Glutamatergic neuron (in vitro differentiated cells): Measurements from ENCODE around the gene COL4A3. TPM values are rescaled to one million over a fixed set of nuclear protein-coding genes. Genes with fewer than 3 reads are reported as not detected.

Experiments
- DNase-seq: peaks from one replicate; pipeline ENCODE4 v3.0.0; 2022
- H3K27ac Mint-ChIP-seq: one replicate; pipeline ENCODE4 v1.8.0; 2020; ENCODE audit warnings: mild to moderate bottlenecking, mixed read lengths, inconsistent platforms; ENCODE audit not compliant: unreplicated experiment
- H3K27me3 Mint-ChIP-seq: one replicate; pipeline ENCODE4 v1.8.0; 2020; ENCODE audit warnings: mild to moderate bottlenecking, moderate library complexity, mixed read lengths, inconsistent platforms; ENCODE audit not compliant: unreplicated experiment
- H3K36me3 Mint-ChIP-seq: one replicate; pipeline ENCODE4 v1.8.0; 2020; ENCODE audit warnings: mild to moderate bottlenecking, mixed read lengths, inconsistent platforms; ENCODE audit not compliant: unreplicated experiment
- H3K4me1 Mint-ChIP-seq: one replicate; pipeline ENCODE4 v1.8.0; 2020; ENCODE audit warnings: mild to moderate bottlenecking, low read depth, mixed read lengths, inconsistent platforms; ENCODE audit not compliant: unreplicated experiment
- H3K4me3 Mint-ChIP-seq: one replicate; pipeline ENCODE4 v1.8.0; 2020; ENCODE audit warnings: mild to moderate bottlenecking, mixed read lengths, inconsistent platforms; ENCODE audit not compliant: unreplicated experiment
- H3K9me3 Mint-ChIP-seq: one replicate; pipeline ENCODE4 v1.8.0; 2020; ENCODE audit warnings: mild to moderate bottlenecking, moderate library complexity, mixed read lengths, inconsistent platforms; ENCODE audit not compliant: unreplicated experiment
- CTCF ChIP-seq: fragments of 200-600 bp; sonication (generic); IDR thresholded peaks from one replicate; pipeline ENCODE4 v1.5.0; 2021; ENCODE audit not compliant: partially characterized antibody, unreplicated experiment
- total RNA-seq: library from RNA; stranded (reverse); fragmentation: NEBNext Ultra II Directional; extraction: Animal tissue kit (Norgen Biotek cat#: 25700); gene quantifications from one replicate; pipeline ENCODE4 v1.2.1, GENCODE V29; 2021; ENCODE audit not compliant: unreplicated experiment

Gene COL4A3
- total RNA-seq, 1 donor from 2014 or later = not detected

GRCh38 chr2:227182765-227183164 lies 18.3 kb downstream of the COL4A3 start:
- no peak for TF ChIP-seq CTCF
- Mint-ChIP-seq H3K4me1 (peaks cover 9% of the 10 kb centered on the region), H3K4me3 (no peak overlapping the region), H3K9me3 (no peaks in the 10 kb centered on the region), H3K27me3 (peaks cover 3% of the 10 kb centered on the region), H3K27ac (no peak overlapping the region), H3K36me3 (no peaks in the 10 kb centered on the region)
- no peak for DNase-seq

DNA sequence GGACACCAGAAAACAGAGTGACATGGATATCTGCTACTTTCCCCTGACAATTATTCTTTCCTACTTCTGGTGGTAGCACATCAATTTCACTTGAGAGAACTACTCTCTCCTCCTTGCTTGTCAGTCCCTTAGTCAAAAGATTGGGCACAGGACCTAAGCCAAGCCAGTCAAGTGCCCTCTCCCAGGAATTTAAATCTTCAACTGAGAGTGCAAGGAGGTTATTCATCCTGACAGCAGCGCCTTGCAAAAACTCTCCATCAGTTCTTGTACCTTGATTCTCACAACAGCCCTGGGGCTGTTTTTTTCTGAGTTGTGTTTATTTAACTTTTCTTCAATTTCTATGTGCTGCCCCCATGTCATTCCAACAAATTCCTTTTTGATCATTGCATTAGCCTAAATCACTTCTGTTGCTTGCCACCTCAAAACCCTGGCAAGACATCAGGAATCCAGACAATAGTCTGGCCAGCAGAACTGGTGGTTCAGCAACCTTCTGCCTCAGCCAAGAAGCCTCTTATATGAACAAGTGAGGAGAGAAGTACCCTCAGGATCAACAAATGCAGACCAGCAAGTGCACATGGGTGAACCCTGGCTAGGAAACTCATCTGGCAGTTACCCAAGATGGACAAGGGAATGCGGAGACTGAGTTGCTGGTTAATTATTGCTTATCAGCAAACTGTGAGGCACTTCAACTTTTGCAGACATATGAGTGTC lies 19.4 kb downstream of the COL4A3 start:
- no peak overlapping the region for H3K4me3 Mint-ChIP-seq
- TF ChIP-seq CTCF = no peak
- H3K4me1 Mint-ChIP-seq = peaks cover 9% of the 10 kb centered on the region
- H3K27ac Mint-ChIP-seq = no peak overlapping the region
- no peaks in the 10 kb centered on the region for H3K36me3 Mint-ChIP-seq
- DNase-seq = no peak
- H3K9me3 Mint-ChIP-seq = no peaks in the 10 kb centered on the region
- H3K27me3 Mint-ChIP-seq = peaks cover 3% of the 10 kb centered on the region

- H3K36me3 Mint-ChIP-seq = no peaks in the 10 kb centered on the region
- no peak for TF ChIP-seq CTCF
- peaks cover 9% of the 10 kb centered on the region for H3K4me1 Mint-ChIP-seq
- no peak for DNase-seq
- no peaks in the 10 kb centered on the region for H3K9me3 Mint-ChIP-seq
- no peak overlapping the region for H3K27ac Mint-ChIP-seq
- no peak overlapping the region for H3K4me3 Mint-ChIP-seq
- peaks cover 3% of the 10 kb centered on the region for H3K27me3 Mint-ChIP-seq
These were observed 21.3 kb downstream of the COL4A3 start for GRCh38 chr2:227185615-227186232.

DNA sequence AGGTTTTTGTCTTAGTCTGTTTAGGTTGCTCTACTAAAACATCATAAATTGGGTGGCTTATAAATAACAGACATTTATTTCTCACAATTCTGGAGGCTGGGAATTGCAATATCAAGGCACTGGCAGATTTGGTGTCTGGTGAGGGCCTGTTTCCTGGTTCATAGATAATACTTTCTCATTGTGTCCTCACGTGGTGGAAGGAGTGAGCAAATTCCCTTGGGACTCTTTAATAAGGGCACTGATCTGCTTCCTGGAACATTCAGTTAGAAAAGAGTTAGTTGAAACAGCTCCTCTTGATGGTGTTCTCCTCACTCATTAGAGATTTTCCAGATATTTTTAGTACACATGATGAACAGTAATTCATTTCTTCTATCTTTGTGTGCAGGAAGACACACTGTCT lies 22.3 kb downstream of the COL4A3 start:
- H3K4me1 Mint-ChIP-seq = peaks cover 9% of the 10 kb centered on the region
- no peaks in the 10 kb centered on the region for H3K9me3 Mint-ChIP-seq
- DNase-seq = no peak
- no peaks in the 10 kb centered on the region for H3K36me3 Mint-ChIP-seq
- no peak overlapping the region for H3K27ac Mint-ChIP-seq
- peaks cover 3% of the 10 kb centered on the region for H3K27me3 Mint-ChIP-seq
- H3K4me3 Mint-ChIP-seq = no peak overlapping the region
- no peak for TF ChIP-seq CTCF

GRCh38 chr2:227188292-227188691 lies 23.9 kb downstream of the COL4A3 start:
- H3K4me1 Mint-ChIP-seq = peaks cover 7% of the 10 kb centered on the region
- DNase-seq = no peak
- H3K27ac Mint-ChIP-seq = no peak overlapping the region
- no peaks in the 10 kb centered on the region for H3K9me3 Mint-ChIP-seq
- peaks cover 3% of the 10 kb centered on the region for H3K27me3 Mint-ChIP-seq
- no peaks in the 10 kb centered on the region for H3K36me3 Mint-ChIP-seq
- TF ChIP-seq CTCF = no peak
- H3K4me3 Mint-ChIP-seq = no peak overlapping the region
